Measurements from ENCODE around the gene PWWP2B. TPM values are rescaled to one million over a fixed set of nuclear protein-coding genes. Genes with fewer than 3 reads are reported as not detected.

The PWWP2B gene
- total and polyA plus RNA-seq, 2 of the 8 experiments (the other 6 are each of a cell fraction or from before 2014, with no cell fraction given) = 5.3 to 10.8 TPM

DNA sequence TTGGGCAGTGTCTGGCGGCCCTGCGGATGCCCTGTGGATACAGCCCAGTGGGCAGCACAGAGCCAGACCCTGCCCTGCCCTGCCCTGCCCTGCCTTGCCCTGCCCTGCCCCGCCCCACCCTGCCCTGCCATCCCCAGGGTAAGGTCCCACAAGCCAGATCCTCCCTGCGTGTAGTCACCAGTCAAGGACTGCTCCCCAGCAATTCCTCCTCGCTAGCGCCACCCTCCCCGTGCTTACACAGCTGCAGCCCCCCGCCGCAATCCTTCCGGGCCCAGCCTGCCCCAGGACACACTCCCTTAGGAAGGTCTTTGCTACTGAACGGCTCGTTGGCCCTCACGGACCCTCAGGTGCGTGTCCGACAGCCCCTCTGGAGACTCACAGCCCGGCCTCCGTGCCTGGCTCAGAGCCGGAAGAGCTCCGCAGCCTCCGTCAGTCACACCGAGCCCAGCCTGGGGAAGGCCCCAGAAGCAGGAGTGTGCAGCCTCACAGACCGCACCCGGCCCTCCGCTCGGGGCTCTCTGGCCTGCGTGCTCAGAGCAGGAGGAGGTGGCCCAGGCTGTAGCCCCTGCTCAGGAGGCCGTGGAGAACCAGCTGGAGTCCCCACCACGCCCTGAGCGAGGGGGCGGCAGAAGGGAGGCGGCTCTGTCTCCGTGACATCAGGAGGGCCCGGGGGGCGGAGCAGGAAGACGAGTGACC, 68.3 kb downstream of the PWWP2B start:
- no peak overlapping the region for H3K4me3 ChIP-seq (ENCODE audit: extremely low read depth in 1 of 4, insufficient read depth in 2 of 4, low read depth in 3 of 4, low read length in 4 of 4)
- no peak overlapping the region; the same call in 1 of the 2 replicates for H4K8ac ChIP-seq (ENCODE audit: extremely low read depth, insufficient read depth, low read length)
- WGBS, 2 experiments (ENCODE audit: extremely low coverage in 1 of 2, insufficient coverage in 1 of 2, insufficient read length in 1 of 2, insufficient replicate concordance in 2 of 2, low coverage in 1 of 2, low lambda C conversion rate in 2 of 2, missing lambda C conversion rate in 1 of 2) = 84% methylated on average over 23 of the region's 35 CpGs; no CpG with 5 or more reads in 1 of the 2 experiments
- no peak overlapping the region for H2AK5ac ChIP-seq (ENCODE audit: low read depth, low read length)
- no peak overlapping the region for H3K56ac ChIP-seq (replicated peaks; ENCODE audit: insufficient read length, low read depth, low read length)
- no peak overlapping the region for H3K4me2 ChIP-seq (ENCODE audit: insufficient read depth in 1 of 2, low read depth in 2 of 2, low read length in 2 of 2)
- no peak overlapping the region; the same call in 1 of the 2 replicates for H3K18ac ChIP-seq (ENCODE audit: extremely low read depth, low read length)
- peaks cover 0 to 14% (median 8%) of the 10 kb centered on the region in 4 experiments; a peak in 6 of 7 replicates for H3K4me1 ChIP-seq (replicated peaks in 1 of 4; ENCODE audit: control insufficient read depth in 3 of 4, insufficient read depth in 4 of 4, low read length in 3 of 4)
- no peaks in the 10 kb centered on the region for H4K20me1 ChIP-seq (replicated peaks in 1 of 2; ENCODE audit: control insufficient read depth in 1 of 2, insufficient read depth in 2 of 2, low read length in 2 of 2)
- H3K9ac ChIP-seq (replicated peaks in 1 of 4; ENCODE audit: extremely low read depth in 1 of 4, low read depth in 3 of 4, low read length in 3 of 4) = no peak overlapping the region
- no peak overlapping the region for H3K23ac ChIP-seq (ENCODE audit: insufficient read length)
- peak overlapping the region; percentile 27; the same call in 1 of the 2 replicates for H2BK12ac ChIP-seq (ENCODE audit: low read depth, low read length)
- DNase-seq (ENCODE audit: low read depth in 1 of 2, low spot score in 2 of 2) = no peak
- no peak overlapping the region for H4K91ac ChIP-seq (replicated peaks; ENCODE audit: insufficient read length, low read length)
- no peak overlapping the region for H2BK15ac ChIP-seq (ENCODE audit: low read length)
- H3K79me1 ChIP-seq (ENCODE audit: low read depth, low read length) = no peaks in the 10 kb centered on the region
- peaks cover 3% of the 10 kb centered on the region; the same call in 1 of the 2 replicates for H3K23me2 ChIP-seq (ENCODE audit: low read depth, low read length)
- H3K79me2 ChIP-seq (ENCODE audit: control insufficient read depth in 1 of 2, insufficient read depth in 2 of 2, low read length in 2 of 2) = no peaks in the 10 kb centered on the region
- H3K4ac ChIP-seq (replicated peaks; ENCODE audit: insufficient read length, low read depth, low read length) = no peak overlapping the region
- CTCF ChIA-PET (ENCODE audit: partially characterized antibody) = interaction anchor here (0.8 to 10.0 kb wide), 10 partner anchors 12 to 322 kb away, joined by 3 to 88 read pairs (median 4); no protein-coding TSS in a partner anchor
- no peaks in the 10 kb centered on the region for H3K36me3 ChIP-seq (ENCODE audit: control insufficient read depth in 2 of 4, insufficient read depth in 4 of 4, low read length in 3 of 4)
- POLR2A ChIA-PET (ENCODE audit: partially characterized antibody) = no interaction called here
- no peak overlapping the region for H2BK20ac ChIP-seq (ENCODE audit: low read length)
- no peak overlapping the region for H3K14ac ChIP-seq (ENCODE audit: insufficient read length)
- H2BK120ac ChIP-seq (replicated peaks; ENCODE audit: low read depth, low read length) = no peak overlapping the region
- H3K27me3 ChIP-seq (replicated peaks in 1 of 4; ENCODE audit: control insufficient read depth in 3 of 4, extremely low read depth in 1 of 4, insufficient read depth in 3 of 4, low read length in 3 of 4) = no peaks in the 10 kb centered on the region; a peak in 3 of 7 replicates
- H2BK5ac ChIP-seq (ENCODE audit: low read depth, low read length) = no peak overlapping the region
- H3K9me3 ChIP-seq (ENCODE audit: insufficient read depth in 2 of 2, low read depth in 1 of 2, low read length in 1 of 2) = no peaks in the 10 kb centered on the region
- no peak overlapping the region for H3K27ac ChIP-seq (ENCODE audit: low read depth, low read length)
- no peak overlapping the region for H4K5ac ChIP-seq (ENCODE audit: insufficient read length, low read depth, low read length)
- no peak overlapping the region for H2AFZ ChIP-seq (ENCODE audit: low read length)
- FAIRE-seq = no peak
- TF ChIP-seq GABPA (IDR thresholded peaks at IDR 0.05; ENCODE audit: borderline replicate concordance, insufficient read depth, low read length) = 0 out of 2 replicates have a peak, but pooled peaks have one; percentile 21
- TF ChIP-seq, protein P1, sequence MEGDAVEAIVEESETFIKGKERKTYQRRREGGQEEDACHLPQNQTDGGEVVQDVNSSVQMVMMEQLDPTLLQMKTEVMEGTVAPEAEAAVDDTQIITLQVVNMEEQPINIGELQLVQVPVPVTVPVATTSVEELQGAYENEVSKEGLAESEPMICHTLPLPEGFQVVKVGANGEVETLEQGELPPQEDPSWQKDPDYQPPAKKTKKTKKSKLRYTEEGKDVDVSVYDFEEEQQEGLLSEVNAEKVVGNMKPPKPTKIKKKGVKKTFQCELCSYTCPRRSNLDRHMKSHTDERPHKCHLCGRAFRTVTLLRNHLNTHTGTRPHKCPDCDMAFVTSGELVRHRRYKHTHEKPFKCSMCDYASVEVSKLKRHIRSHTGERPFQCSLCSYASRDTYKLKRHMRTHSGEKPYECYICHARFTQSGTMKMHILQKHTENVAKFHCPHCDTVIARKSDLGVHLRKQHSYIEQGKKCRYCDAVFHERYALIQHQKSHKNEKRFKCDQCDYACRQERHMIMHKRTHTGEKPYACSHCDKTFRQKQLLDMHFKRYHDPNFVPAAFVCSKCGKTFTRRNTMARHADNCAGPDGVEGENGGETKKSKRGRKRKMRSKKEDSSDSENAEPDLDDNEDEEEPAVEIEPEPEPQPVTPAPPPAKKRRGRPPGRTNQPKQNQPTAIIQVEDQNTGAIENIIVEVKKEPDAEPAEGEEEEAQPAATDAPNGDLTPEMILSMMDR (IDR thresholded peaks at IDR 0.05; ENCODE audit: control extremely low read depth in 1 of 3, insufficient read depth in 1 of 3, low read depth in 1 of 3, low read length in 3 of 3) = peak in 2 of 3 experiments; percentile 45 to 46; a peak in 2 of 4 replicates
- no peak for TF ChIP-seq RFX5 (IDR thresholded peaks at IDR 0.05; ENCODE audit: borderline replicate concordance, low read depth, low read length)
- no peak for TF ChIP-seq RXRA (IDR thresholded peaks at IDR 0.05; ENCODE audit: insufficient read depth, low read depth, low read length)
- TF ChIP-seq BRCA1 (IDR thresholded peaks at IDR 0.05; ENCODE audit: low read depth, low read length) = no peak
- TF ChIP-seq CHD1 (IDR thresholded peaks at IDR 0.05; ENCODE audit: low read depth, low read length) = no peak
- no peak for TF ChIP-seq CEBPB (IDR thresholded peaks at IDR 0.05; ENCODE audit: low read depth, low read length)
- TF ChIP-seq CBX5 (IDR thresholded peaks at IDR 0.05; ENCODE audit: low read depth, low read length) = no peak
- no peak for TF ChIP-seq CHD2 (IDR thresholded peaks at IDR 0.05; ENCODE audit: low read length)
- TF ChIP-seq EGR1 (IDR thresholded peaks at IDR 0.05; ENCODE audit: borderline replicate concordance, low read depth, low read length) = no peak

Measured in H1 (cell line).